OCI-M1 (cell line): ENCODE measurements around the gene HLCS.

Experiments
- DNase-seq: peaks from one replicate; lab custom pipeline; 2025; lab: John Stamatoyannopoulos, UW

The HLCS gene

GRCh38 chr21:36914244-36915013 lies 52.0 kb downstream of the HLCS start:
- no peak for DNase-seq

DNA sequence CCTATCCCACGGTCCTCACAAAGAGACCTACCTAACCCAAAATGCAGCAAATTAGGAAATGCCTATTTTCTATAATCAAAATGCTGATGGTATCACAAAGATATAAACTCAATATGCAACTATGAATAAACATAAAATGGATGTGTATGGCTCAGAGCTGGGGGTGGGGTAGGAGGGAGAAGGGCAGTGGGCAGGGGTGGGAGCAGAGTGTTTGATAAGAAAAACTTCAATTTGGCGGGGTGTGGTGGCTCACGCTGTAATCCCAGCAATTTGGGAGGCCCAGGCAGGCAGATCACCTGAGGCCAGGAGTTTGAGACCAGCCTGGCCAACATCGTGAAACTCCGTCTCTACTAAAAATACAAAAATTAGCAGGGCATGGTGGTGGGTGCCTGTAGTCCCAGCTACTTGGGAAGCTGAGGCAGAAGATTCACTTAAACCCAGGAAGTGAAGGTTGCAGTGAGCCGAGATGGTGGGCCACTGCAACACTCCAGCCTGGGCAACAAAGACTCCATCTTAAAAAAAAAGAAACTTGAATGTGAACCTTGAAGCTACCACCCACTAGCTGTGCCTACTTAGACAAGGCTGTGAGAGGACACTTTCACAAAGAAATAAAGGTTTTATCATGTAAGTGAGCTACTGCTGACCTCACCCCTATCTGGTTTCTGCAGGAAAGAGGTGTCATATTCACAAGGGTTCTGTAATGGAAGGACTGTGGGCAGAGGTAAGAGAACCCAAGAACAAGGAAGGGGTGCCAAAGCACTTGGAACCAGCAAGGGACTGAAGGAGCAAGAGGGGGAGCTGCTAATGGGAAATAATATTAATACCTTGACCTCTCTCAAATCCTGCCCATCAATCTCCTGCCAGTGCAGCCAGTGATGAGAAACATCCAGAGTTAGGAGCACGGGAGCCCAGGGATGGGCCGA lies 53.0 kb downstream of the HLCS start:
- DNase-seq, result no peak

DNA sequence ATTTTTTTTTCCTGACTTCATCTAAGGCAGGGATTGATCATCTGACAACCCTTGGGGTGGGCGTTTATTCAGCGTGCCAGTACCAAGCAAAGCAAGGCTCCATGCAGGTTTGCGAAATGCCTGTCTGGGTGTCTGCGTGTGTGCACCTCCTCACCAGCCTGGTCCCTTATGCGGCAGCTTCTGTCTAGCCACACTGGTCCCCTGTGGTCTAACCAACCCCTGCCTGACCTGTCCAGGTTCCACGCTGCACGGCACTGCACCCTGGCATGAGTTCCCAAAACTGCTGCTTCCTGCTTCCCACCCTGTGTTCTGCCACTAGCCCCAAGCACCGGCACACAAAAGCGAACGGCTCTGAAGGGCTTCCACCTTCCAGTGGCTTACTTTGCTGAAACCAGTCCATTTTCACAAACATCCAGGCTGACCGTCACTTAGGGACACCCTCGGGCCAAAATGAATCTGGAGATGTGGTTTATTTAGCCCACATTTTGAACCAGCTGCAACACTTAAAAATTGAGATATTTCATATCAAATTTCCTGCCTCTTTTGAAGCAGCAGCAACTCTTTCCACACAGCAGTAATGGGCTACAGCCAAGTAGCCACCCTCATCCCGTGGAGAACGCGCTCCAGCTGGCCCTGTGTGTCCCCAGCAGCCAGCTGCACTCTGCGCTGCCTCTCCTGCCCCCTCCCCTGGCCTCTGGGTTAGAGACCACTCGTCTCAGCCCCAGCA lies 55.7 kb downstream of the HLCS start:
- no peak for DNase-seq

- DNase-seq, result no peak
Observed at GRCh38 chr21:36909901-36910561, 56.4 kb downstream of the HLCS start.

- DNase-seq, result no peak
Observed at GRCh38 chr21:36909423-36909822, 57.0 kb downstream of the HLCS start.

DNA sequence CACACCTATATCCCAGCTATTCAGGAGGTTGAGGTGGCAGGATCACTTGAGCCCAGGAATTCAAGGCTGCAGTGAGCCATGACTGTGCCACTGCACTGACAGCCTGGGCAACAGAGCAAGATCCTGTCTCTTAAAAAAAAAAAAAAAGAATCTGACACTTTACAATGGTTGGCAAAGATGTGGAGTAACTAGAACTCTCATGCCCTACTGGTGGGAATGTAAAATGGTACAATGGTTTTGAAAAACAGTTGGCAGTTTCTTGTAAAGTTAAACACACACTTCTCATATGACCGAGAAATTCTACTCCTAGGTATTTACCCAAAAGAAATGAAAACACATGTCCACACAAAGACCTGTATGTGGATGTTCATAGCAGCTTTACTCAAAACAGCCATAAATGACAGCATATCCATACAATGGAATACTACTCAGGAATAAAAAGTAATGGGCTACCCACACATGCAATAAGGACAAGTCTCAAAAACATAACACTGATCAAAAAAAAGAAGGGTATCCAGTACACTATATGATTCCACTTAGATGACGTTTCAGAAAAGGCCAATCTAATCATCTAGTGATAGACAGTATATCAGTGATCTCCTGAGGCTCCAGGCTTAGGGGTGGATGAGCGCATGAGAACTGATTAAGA lies 58.1 kb downstream of the HLCS start:
- no peak for DNase-seq

- DNase-seq, result no peak
Observed at GRCh38 chr21:36904093-36904666, 62.3 kb downstream of the HLCS start.

- DNase-seq, result no peak
Observed at GRCh38 chr21:36902793-36903192, 63.7 kb downstream of the HLCS start.

GRCh38 chr21:36902331-36902730 lies 64.1 kb downstream of the HLCS start:
- no peak for DNase-seq

GRCh38 chr21:36901575-36901974 lies 64.9 kb downstream of the HLCS start:
- DNase-seq, result no peak

GRCh38 chr21:36893581-36893980 lies 72.9 kb downstream of the HLCS start:
- no peak for DNase-seq

DNA sequence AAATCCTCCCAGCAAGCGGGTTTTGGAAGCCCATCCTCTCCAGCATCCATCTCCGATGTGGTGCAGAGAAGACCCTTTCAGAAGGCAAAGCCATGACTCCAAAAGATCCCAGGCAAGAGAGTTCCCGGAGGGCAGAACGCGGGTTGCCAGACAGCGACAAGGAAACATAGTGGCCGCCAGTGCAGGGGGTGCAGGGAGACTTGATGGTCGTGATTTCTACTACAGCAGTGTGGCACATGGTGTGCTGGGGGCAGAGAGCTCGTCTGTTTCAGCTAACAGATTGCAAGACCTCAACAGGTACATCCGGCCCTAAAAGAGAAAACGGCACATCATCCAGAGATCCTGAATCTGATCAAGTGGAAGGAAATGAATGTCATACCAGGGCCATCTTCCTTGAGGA lies 74.3 kb downstream of the HLCS start:
- no peak for DNase-seq

- DNase-seq, result peak; percentile 82
Observed at GRCh38 chr21:36891692-36892091, 74.8 kb downstream of the HLCS start.

DNA sequence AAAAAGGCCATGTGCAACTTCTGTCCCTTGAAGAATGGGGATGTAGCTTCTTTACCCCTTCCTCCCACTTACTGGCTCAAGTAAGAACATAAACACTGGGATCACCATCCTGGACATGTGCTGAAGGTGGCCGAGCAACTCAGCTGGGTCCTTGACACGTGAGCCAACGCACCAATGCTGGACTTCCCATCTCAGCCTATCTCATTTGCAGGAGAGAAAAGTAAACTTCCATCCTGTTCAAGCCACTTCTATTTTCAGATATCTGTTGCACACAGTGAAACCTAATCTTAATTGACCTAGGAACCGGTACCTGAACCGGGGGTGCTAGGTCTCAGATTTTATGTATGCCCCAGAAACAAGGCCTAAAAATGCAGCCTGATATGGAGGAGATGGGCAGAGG lies 75.3 kb downstream of the HLCS start:
- no peak for DNase-seq

DNA sequence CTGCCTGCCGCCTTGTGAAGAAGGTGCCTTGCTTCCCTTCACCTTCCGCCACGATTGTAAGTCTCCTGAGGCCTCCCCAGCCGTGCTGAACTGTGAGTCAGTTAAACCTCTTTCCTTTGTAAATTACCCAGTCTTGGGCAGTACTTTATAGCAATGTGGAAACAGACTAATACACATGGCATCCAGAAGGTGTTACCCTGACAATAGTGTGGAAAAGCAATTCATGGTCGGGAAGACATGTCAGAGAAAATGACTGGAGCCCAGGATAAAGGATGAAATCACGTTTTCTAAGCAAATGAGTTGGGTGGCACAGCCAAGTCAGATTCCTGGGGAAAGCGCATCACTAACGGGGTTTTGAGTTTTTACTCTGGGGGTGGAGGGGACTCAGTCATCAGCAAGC lies 76.4 kb downstream of the HLCS start:
- DNase-seq, result no peak

DNA sequence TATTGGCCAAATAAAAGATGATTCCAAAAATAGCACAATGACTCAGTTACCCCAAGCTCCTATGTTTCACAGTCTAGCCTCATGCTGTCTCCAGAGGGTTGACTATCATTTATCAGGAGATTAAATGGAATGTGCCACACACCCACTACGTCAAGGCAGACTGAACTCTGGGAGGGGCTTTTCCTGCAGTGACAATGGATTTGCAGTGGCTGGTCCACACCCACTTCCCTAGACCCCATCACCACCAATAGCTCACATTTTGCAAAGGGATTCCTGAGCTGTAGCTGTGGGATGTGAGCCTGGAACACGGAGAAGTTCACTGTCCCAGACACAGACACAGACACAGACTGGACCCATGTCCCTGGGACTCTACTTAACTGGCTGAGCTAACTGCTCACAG lies 77.1 kb downstream of the HLCS start:
- DNase-seq, result no peak

- DNase-seq, result no peak
Observed at GRCh38 chr21:36888466-36888865, 78.0 kb downstream of the HLCS start.

- DNase-seq, result no peak
Observed at GRCh38 chr21:36887963-36888362, 78.5 kb downstream of the HLCS start.

DNA sequence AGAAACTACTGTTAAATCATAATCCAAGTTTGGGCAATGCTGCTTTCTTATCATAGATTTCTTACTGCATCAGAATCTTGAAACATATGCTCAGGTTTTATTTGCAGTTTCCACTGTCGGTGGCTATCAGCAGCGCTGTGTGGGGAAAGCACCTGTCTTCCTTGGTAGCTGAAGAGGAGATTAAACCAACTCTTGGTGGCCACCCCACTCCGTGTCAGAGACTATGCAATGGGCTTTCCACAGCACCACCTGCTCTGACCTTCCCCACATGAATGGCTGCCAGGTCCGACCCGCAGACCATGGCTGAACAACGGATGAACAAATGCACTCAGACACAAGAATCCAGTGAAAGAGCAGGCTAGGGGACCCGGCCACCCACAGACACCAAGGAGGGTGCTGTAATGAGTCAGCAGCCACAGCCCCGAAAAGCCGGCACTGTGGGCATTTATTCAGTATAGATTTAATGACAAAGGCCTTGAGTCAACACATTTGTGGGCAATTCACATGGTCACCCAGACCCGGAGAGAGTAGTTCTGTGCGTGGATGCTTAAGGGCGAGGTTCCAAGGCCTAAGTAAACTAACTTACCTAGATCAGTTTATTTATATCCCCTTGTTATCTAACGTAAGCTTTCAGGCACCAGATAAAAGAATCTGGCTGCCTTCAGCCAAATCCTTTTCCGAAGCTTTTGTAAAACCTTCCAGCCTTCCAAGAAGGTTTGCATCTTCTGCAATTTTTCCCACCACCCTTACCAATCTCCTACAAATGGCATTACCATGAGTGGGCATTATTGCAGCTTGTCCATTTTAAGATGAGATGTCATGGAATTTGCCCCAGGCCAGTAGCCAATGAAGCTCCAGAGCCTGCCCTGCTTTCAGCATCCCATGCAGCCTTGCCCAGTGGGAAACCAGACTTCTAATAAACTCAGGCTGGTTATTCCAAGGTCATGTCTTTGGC lies 82.7 kb downstream of the HLCS start:
- DNase-seq, result no peak

DNA sequence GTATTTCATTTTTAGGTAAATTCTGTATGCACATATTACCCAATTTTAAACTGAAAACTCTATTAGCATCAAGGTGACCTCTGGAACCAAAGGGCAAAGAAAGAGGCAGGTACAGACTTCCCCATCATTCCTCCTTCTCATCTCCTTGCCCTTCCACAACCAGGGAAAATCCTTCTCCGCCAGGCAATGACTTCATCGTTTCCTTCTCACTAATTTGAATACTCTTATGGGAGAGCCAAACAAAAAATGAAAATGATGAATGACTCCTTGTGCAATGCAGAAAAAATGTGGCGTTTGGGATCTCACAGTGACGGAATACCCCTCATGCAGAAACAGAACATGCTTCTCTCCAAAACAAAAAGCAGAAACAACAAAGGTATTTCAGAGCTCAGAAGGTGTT lies 83.7 kb downstream of the HLCS start:
- DNase-seq, result no peak
